Breast epithelium (tissue), 3 donors: ENCODE data around the gene EME2.

Experiments
- POLR2AphosphoS5 ChIP-seq, 3 donors: sonication (generic); formaldehyde crosslinking; IDR thresholded peaks; one replicate each; pipeline ENCODE4 v1.6.1; 2017; ENCODE audit warnings: antibody characterized with exemption in 3 of 3
- TF ChIP-seq, protein P1 (sequence below), 3 donors: fragments of 450-650 bp; IDR thresholded peaks; one replicate each; pipeline ENCODE4 v1.5.1; 2016 to 2017; ENCODE audit warnings: antibody characterized with exemption in 3 of 3, mild to moderate bottlenecking in 3 of 3, moderate library complexity in 3 of 3

DNA sequence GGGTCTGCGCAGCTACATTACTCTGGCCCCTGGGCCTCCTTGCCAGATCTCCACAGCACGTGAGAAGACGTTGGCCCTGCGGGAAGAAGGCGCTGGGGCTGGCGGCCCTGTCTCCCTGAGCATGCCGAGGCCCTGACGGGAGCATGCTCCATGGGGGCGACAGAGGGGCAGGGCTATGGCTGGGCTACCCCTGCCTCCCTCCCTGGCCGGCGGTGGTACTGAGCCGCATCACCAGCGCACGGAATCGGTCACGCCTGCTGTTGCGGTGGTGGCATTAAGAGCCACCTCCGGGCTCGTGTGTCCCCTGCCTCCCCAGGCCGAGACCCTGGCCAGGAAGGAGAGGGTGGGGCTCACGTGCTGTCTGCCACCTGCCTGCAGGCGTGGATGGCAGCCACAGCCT, 38.5 kb upstream of the EME2 start:
- TF ChIP-seq, protein P1, sequence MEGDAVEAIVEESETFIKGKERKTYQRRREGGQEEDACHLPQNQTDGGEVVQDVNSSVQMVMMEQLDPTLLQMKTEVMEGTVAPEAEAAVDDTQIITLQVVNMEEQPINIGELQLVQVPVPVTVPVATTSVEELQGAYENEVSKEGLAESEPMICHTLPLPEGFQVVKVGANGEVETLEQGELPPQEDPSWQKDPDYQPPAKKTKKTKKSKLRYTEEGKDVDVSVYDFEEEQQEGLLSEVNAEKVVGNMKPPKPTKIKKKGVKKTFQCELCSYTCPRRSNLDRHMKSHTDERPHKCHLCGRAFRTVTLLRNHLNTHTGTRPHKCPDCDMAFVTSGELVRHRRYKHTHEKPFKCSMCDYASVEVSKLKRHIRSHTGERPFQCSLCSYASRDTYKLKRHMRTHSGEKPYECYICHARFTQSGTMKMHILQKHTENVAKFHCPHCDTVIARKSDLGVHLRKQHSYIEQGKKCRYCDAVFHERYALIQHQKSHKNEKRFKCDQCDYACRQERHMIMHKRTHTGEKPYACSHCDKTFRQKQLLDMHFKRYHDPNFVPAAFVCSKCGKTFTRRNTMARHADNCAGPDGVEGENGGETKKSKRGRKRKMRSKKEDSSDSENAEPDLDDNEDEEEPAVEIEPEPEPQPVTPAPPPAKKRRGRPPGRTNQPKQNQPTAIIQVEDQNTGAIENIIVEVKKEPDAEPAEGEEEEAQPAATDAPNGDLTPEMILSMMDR (IDR thresholded peaks at IDR 0.05) = no peak
- no peak for TF ChIP-seq POLR2AphosphoS5 (IDR thresholded peaks at IDR 0.05)
